ENCODE results near the gene POLN.

The POLN gene

DNA sequence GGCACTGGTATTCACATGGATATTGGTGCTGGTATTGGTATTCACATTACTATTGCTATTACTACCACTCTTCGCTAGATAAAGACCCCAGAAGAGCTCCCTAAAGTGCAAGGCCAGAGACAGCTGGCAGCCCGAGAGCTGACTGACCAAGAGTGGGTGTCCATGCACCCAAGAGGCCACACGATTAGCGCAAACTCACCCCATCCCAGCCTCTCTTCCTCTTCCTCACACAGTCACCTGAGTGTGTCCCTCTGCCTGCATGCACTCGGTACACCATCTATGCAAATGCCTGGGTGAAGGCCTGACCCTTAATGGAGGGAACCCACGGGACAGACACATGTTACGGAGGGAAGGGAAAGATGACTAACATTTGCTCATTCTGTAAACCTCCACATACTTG, 86.7 kb downstream of the POLN start:
- no peak for DNase-seq

GRCh38 chr4:2154215-2154740, 87.6 kb downstream of the POLN start:
- DNase-seq: no peak

GRCh38 chr4:2151544-2151943, 90.4 kb downstream of the POLN start:
- no peak for DNase-seq

- DNase-seq: no peak
These were observed 91.8 kb downstream of the POLN start for GRCh38 chr4:2150076-2150475.

GRCh38 chr4:2142630-2143427, 99.1 kb downstream of the POLN start:
- DNase-seq: no peak

- no peak for DNase-seq
These were observed 100.0 kb downstream of the POLN start for GRCh38 chr4:2141762-2142451.

DNA sequence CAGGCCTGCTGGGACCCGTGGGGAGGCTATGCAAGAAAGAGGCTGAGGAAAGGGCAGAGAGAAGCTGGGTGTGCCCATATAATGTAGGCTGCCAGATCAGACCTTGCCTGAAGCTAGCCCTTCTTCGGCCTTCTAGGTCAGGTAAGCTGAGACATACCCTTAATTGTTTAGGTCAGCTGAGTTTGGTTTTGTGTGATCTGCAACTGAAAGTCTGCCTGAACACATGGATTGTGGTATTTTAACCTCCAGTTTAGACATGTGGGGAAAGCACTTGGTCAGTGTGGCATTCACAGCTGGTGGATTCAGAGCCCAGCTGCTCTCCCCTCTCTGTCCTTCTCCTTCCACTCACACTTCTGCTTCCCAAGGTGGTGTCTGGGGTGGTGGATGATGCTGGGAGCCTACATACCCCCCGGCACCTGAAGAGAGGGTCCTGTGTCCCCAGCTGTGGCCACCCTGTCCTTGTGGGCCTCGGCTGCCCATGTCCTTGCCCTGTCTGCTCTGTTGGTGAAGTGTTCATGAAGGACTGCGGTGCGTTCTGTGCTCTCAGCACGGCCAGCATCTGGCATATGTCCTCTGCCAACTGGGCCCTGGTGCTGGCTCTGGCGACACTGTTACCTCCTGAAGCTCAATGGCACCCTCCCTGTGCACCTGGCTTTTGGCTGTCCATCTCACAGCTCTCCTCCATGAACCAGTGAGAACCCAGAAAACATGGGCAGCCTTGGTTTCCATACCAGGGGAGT, 100.7 kb downstream of the POLN start:
- DNase-seq: no peak

- no peak for DNase-seq
These were observed 102.9 kb downstream of the POLN start for GRCh38 chr4:2138846-2139500.

GRCh38 chr4:2136726-2137125, 105.2 kb downstream of the POLN start:
- DNase-seq: no peak

- peak in 1 of 2 experiments; percentile 9 for DNase-seq
These were observed 106.8 kb downstream of the POLN start for GRCh38 chr4:2135083-2135482.

- DNase-seq: no peak
These were observed 109.5 kb downstream of the POLN start for GRCh38 chr4:2132438-2132837.

DNA sequence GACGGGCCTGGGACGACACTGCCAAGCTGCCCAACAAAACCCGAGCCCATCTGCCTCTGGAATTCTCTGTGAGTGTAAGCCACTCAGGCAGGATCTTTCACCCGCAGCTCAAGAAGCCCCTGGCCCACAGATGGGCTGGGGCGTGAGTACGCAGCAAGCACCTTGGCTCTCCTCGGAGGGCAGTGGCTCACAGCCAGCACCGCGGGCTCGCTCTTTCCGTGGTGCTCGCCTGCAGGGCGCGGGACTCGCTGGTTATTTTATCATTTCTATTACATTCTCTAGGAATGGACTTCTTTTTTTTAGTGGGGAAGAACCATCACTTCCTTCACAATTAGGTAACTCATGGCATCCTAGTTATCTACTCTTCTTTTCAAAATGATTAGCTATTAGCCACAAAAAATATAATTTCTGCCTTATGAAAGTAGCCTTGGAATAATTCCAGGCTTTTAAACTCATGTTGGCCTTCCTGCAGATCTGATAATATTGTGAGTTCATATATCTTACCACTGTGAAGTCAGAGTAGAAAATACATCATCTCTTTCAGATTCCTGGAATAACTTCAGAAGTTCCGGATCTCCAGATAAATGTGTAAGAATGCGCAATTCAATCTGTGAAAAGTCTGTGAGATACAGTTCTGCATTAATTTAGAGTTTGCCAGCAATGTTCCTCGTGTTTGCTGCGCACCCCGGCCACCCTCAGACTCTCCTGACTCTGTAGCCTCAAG, 114.2 kb downstream of the POLN start:
- DNase-seq: no peak

DNA sequence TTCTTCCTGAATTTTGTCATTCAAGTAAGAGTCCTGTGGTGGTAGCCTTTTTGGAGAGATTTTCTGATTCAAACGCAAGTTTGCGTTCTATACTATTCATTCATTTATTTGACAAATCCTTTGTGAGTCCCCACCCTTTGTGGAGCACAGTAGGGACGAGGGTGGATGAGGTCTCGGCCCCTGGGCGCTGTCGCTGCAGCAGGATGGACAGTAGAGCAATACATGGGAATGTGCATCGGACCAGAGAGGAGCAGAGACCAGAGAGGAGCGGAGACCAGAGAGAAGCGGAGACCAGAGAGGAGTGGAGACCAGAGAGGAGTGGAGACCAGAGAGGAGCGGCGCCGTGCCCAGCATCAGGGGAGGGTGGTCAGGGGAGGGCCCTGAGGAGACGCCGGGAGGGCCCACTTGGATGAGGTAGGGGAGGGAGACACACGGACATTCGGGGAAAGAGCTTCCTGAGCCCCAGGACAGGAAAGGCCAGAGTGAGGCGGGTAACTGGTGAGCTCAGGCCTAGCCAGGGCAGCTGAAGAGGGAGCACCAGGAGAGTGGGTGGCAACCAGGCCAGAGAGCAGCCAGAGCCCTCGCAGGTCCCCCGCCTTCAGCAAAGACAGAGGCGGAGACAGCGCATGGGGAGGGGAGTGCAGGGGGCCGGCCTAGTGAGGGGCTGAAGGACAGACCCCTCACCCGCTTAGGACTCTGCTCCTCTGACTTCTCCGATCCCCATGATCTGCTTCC, 115.4 kb downstream of the POLN start:
- DNase-seq: no peak

GRCh38 chr4:2125831-2126230, 116.1 kb downstream of the POLN start:
- no peak for DNase-seq

DNA sequence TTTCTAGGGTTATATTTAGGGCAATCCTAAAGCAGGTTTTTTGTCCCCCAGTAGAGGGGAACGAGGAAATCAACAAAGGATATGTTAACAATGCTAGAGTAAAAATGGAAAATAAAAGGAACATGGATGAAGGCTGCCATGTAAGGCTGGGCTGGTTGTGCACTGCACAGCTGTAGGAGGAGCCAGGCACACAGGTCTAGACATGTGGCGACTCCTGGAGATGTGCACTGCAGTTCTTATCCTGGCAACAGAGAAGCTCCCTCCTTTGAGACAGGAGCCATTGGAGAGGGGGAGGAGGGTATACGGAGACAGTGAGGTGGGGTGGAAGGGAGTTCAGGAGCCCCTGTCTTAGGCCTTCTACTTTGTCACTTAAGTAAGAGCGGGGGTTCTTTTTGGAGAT, 116.9 kb downstream of the POLN start:
- no peak for DNase-seq

- no peak for DNase-seq
These were observed 125.1 kb downstream of the POLN start for GRCh38 chr4:2116687-2117400.

DNA sequence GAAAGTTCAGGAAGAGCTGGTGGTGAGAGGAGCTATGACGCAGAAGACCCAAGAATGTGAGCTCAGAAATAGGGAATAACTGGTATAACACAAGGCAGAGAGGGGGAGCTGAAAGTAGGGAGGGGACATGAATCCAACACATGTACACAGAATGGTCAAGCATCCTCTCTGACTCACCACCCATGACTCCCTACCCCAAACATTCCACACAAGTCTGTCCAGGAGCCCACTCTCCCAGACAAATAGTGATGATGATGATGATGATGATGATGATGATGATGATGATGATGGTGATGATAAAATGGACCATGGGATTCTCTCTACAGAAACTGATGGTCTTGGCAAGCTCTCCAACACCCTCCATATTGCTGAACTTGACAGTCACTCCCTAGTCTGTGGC, 136.4 kb downstream of the POLN start:
- DNase-seq: no peak

DNA sequence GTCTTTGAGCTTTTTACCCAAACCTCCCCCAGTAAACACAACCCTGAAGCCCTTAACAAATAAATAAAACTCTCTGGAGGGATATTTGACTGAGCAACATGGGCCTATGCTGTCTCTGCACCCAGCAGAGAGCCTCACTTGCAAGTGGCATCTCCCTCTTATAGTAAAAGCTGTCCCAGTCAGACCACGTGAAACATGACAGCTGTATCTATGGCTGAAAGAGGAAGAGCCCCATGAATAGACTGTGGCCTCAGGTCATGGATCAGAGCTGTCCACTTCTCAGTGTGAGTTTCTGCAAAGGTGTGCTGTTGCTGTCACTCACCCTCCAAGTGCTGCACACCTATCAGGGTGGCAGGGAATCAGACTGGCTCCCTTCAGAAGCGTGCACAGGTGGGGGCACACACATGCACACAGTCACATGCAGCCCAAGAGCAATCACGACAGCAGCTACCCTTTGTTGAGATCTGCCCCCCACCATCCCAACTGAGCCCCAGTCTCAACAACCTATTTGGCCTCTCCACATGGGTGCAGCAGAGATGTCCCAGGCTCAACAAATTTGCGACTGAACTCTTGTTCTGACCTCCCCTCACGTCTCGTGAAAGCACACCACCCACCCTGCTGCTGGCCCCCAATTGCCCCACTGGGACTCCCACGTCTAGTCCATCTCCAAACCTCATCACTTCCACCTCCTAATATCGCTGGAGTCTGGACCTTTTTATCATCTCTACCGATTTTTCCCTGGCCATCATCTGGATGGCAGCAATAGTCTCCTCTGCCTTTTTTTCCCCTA, 137.2 kb downstream of the POLN start:
- DNase-seq: no peak

GRCh38 chr4:2103843-2104547, 137.9 kb downstream of the POLN start:
- DNase-seq: no peak

Measured in NCI-H187 (cell line).